GM12878 (cell line): ENCODE measurements around the gene C2orf69. TPM values are rescaled to one million over a fixed set of nuclear protein-coding genes. Genes with fewer than 3 reads are reported as not detected.

Source experiments
- ATAC-seq: fragments of 200-7000 bp; cut with Tn5 transposase; 3 replicates; pipeline ENCODE4 v1.9.1; 2020; ENCODE audit warnings: mild to moderate bottlenecking, moderate library complexity
- BruUV-seq: library from RNA; stranded (reverse); fragments of 400-500 nt; replicated peaks from 2 replicates; lab custom pipeline; 2021; lab: Mats Ljungman, UMichigan
- CTCF ChIA-PET: fragments of 300-600 bp; sonication (Branson Sonifier 250); formaldehyde crosslinking; extraction: SDS; loops from one replicate; lab custom pipeline; 2021; ENCODE audit warnings: inconsistent platforms; lab: Yijun Ruan, JAX
- POLR2A ChIA-PET: fragments of 350-600 bp; formaldehyde crosslinking; extraction: SDS; loops from one replicate; lab custom pipeline; 2021; ENCODE audit warnings: inconsistent platforms; lab: Charles Lee
- RAD21 ChIA-PET: fragments of 300-600 bp; sonication (Branson Sonifier 250); formaldehyde crosslinking; loops from one replicate; lab custom pipeline; 2023; ENCODE audit warnings: antibody characterized with exemption; ENCODE audit not compliant: unreplicated experiment; lab: Charles Lee
- SMC1A ChIA-PET: fragments of 300-600 bp; sonication (Branson Sonifier 250); formaldehyde crosslinking; loops from one replicate; lab custom pipeline; 2023; ENCODE audit not compliant: unreplicated experiment, uncharacterized antibody; lab: Charles Lee
- DNase-seq: peaks from one replicate; pipeline ENCODE4 v3.0.0-alpha.2; 2011; ENCODE audit warnings: low read depth, low spot score
- FAIRE-seq: peaks from 3 replicates; lab custom pipeline; 2011; peaks lifted over from hg19 to GRCh38; lab: Jason Lieb, UNC
- H2AFZ ChIP-seq: 2 replicates; pipeline ENCODE4 v1.6.0; 2011; ENCODE audit warnings: low read depth, low read length, control low read depth; ENCODE audit not compliant: control insufficient read depth
- H3K27ac ChIP-seq: 2 replicates; pipeline ENCODE4 v1.5.1; 2011; ENCODE audit warnings: control low read depth; ENCODE audit not compliant: control insufficient read depth, insufficient read depth
- H3K27me3 ChIP-seq, 2 experiments: replicated peaks in 1 of 2; 2 replicates each; pipeline versions ENCODE4 v1.6.0 to v1.6.1; 2011; ENCODE audit warnings: low read length in 1 of 2; ENCODE audit not compliant: control insufficient read depth in 2 of 2, insufficient read depth in 2 of 2
- H3K36me3 ChIP-seq, 2 experiments: 2 replicates each; pipeline ENCODE4 v1.5.1; 2011; ENCODE audit warnings: low read length in 1 of 2; ENCODE audit not compliant: control insufficient read depth in 2 of 2, insufficient read depth in 2 of 2
- H3K4me1 ChIP-seq: 2 replicates; pipeline ENCODE4 v1.6.1; 2011; ENCODE audit warnings: mild to moderate bottlenecking, low read length, moderate library complexity, mixed read lengths; ENCODE audit not compliant: control insufficient read depth, insufficient read depth
- H3K4me2 ChIP-seq: 2 replicates; pipeline ENCODE4 v1.6.0; 2011; ENCODE audit warnings: control low read depth; ENCODE audit not compliant: control insufficient read depth, insufficient read depth
- H3K4me3 ChIP-seq: fragments of 200-600 bp; sonication (generic); 2 replicates; pipeline ENCODE4 v1.5.1; 2016
- H3K79me2 ChIP-seq: 2 replicates; pipeline ENCODE4 v1.6.0; 2011; ENCODE audit warnings: low read length; ENCODE audit not compliant: control insufficient read depth, insufficient read depth
- H3K9ac ChIP-seq: 2 replicates; pipeline ENCODE4 v1.8.0; 2011; ENCODE audit warnings: low read length, control low read depth, mixed read lengths; ENCODE audit not compliant: control insufficient read depth, insufficient read depth
- H3K9me3 ChIP-seq: replicated peaks from 3 replicates; pipeline ENCODE4 v1.5.1; 2011; ENCODE audit warnings: mild to moderate bottlenecking, low read length; ENCODE audit not compliant: control insufficient read depth, insufficient read depth
- H4K20me1 ChIP-seq: 2 replicates; pipeline ENCODE4 v1.6.0; 2011; ENCODE audit not compliant: control insufficient read depth, insufficient read depth
- ATF7 ChIP-seq: fragments of 450-650 bp; IDR thresholded peaks from 2 replicates; pipeline ENCODE4 v1.6.1; 2016; ENCODE audit warnings: low read depth, mild to moderate bottlenecking
- BCL3 ChIP-seq: IDR thresholded peaks from 2 replicates; pipeline ENCODE4 v1.6.1; 2011; ENCODE audit warnings: borderline replicate concordance, low read depth, mild to moderate bottlenecking, moderate library complexity, low read length; ENCODE audit not compliant: insufficient read depth, poor library complexity, severe bottlenecking
- CEBPB ChIP-seq, 2 experiments: fragments of 150-350 bp in 1 of 2; IDR thresholded peaks; 2 replicates each; pipeline ENCODE4 v1.6.1; 2012 to 2014; ENCODE audit warnings: low read depth in 2 of 2, low read length in 2 of 2, borderline replicate concordance in 1 of 2, inconsistent platforms in 1 of 2
- EP300 ChIP-seq, 2 experiments: fragments of 150-350 bp in 1 of 2; IDR thresholded peaks; 2 replicates each; pipeline ENCODE4 v1.6.1; 2011 to 2012; ENCODE audit warnings: low read depth in 2 of 2, low read length in 2 of 2, borderline replicate concordance in 1 of 2, improper control_type of control experiment in 1 of 2, inconsistent platforms in 1 of 2; ENCODE audit not compliant: control insufficient read depth in 1 of 2
- IKZF2 ChIP-seq, 2 experiments: fragments of 450-650 bp; IDR thresholded peaks; 2 replicates each; pipeline ENCODE4 v1.6.1; 2017; ENCODE audit warnings: mild to moderate bottlenecking in 2 of 2, moderate library complexity in 2 of 2
- JUNB ChIP-seq: IDR thresholded peaks from 2 replicates; pipeline ENCODE4 v1.6.1; 2016; ENCODE audit warnings: antibody characterized with exemption, mild to moderate bottlenecking
- NFXL1 ChIP-seq: fragments of 450-650 bp; IDR thresholded peaks from 2 replicates; pipeline ENCODE4 v1.6.1; 2017; ENCODE audit warnings: antibody characterized with exemption, mild to moderate bottlenecking, borderline replicate concordance
- PAX5 ChIP-seq: IDR thresholded peaks from 2 replicates; pipeline ENCODE4 v1.6.1; 2011; ENCODE audit warnings: low read depth, low read length, borderline replicate concordance
- PKNOX1 ChIP-seq: fragments of 450-650 bp; IDR thresholded peaks from 2 replicates; pipeline ENCODE4 v1.6.1; 2016; ENCODE audit warnings: mild to moderate bottlenecking
- POLR2AphosphoS5 ChIP-seq: IDR thresholded peaks from 2 replicates; pipeline ENCODE4 v1.6.1; 2011; ENCODE audit warnings: mild to moderate bottlenecking, low read length, inconsistent platforms
- SMC3 ChIP-seq: IDR thresholded peaks from 2 replicates; pipeline ENCODE4 v1.6.1; 2011; ENCODE audit warnings: low read length, improper control_type of control experiment, borderline replicate concordance
- SUZ12 ChIP-seq: fragments of 200-600 bp; sonication (generic); IDR thresholded peaks from one replicate; pipeline ENCODE4 v1.6.1; 2018; ENCODE audit warnings: antibody characterized with exemption, mild to moderate bottlenecking; ENCODE audit not compliant: unreplicated experiment
- TCF12 ChIP-seq: IDR thresholded peaks from 2 replicates; pipeline ENCODE4 v1.6.1; 2011; ENCODE audit warnings: low read depth, mild to moderate bottlenecking, low read length
- WRNIP1 ChIP-seq: IDR thresholded peaks from 2 replicates; pipeline ENCODE4 v1.6.1; 2011; ENCODE audit warnings: low read depth, low read length, improper control_type of control experiment, borderline replicate concordance
- ZBTB33 ChIP-seq: fragments of 450-650 bp; IDR thresholded peaks from 2 replicates; pipeline ENCODE4 v1.6.1; 2017; ENCODE audit warnings: mild to moderate bottlenecking
- ZNF207 ChIP-seq: fragments of 450-650 bp; IDR thresholded peaks from 2 replicates; pipeline ENCODE4 v1.6.1; 2014; ENCODE audit warnings: antibody characterized with exemption, mild to moderate bottlenecking, borderline replicate concordance
- ZNF24 ChIP-seq: fragments of 450-650 bp; IDR thresholded peaks from 2 replicates; pipeline ENCODE4 v1.6.1; 2017; ENCODE audit warnings: antibody characterized with exemption, mild to moderate bottlenecking
- ZNF622 ChIP-seq: fragments of 450-650 bp; IDR thresholded peaks from 2 replicates; pipeline ENCODE4 v1.6.1; 2017; ENCODE audit warnings: mild to moderate bottlenecking, inconsistent platforms
- WGBS: methylation state at CpG from one replicate; pipeline ENCODE4 v1.1.6; 2016; ENCODE audit warnings: low lambda C conversion rate; ENCODE audit not compliant: insufficient replicate concordance, insufficient coverage; ENCODE audit errors: missing lambda C conversion rate; 5-methylcytosine and 5-hydroxymethylcytosine counted together
- in situ Hi-C: fragments of 300-500 bp; cut with MboI; formaldehyde crosslinking; loops from 9 replicates; pipeline ENCODE4 v1.14.3; 2018; ENCODE audit warnings: mixed read lengths
- intact Hi-C: fragments of 100-400 bp; cut with micrococcal nuclease; formaldehyde crosslinking; loops from one replicate; pipeline ENCODE4 v1.14.2; 2022; ENCODE audit not compliant: unreplicated experiment
- polyA plus RNA-seq, 11 experiments: library from polyadenylated mRNA; depleted of rRNA in 4 of 11; unstranded in 6 of 11; stranded (reverse) in 5 of 11; fragments of >200 nt; fragmentation: Nextera tagmentation in 4 of 11; fragmentation: Illumina TruSeq in 1 of 11; extraction: Ambion mirVana in 4 of 11; extraction: Trizol in 1 of 11; gene quantifications; 1 replicate in 1 of 11; 2 replicates in 10 of 11; pipeline versions ENCODE4 v1.2.1 to v1.2.3, GENCODE V29; 2011 to 2016; ENCODE audit warnings: inconsistent platforms in 2 of 11, missing spikeins in 2 of 11, low read depth in 1 of 11
- total RNA-seq, 4 experiments: library from RNA; depleted of rRNA in 3 of 4; stranded (reverse); fragments of >200 nt in 3 of 4; fragmentation: Illumina TruSeq in 1 of 4; extraction: Trizol in 1 of 4; gene quantifications; 2 replicates each; pipeline versions ENCODE4 v1.2.1 to v1.2.3, GENCODE V29; 2013 to 2021

The C2orf69 gene
- total and polyA plus RNA-seq, 10 of the 15 experiments (the other 5 are each of a cell fraction or from before 2014, with no cell fraction given), result 6.3 to 20.3 (median 11.1) TPM

GRCh38 chr2:199950396-199950795 is 39.3 kb downstream of the C2orf69 start:
- Histone ChIP-seq H4K20me1 (no peaks in the 10 kb centered on the region), H3K9ac (no peak overlapping the region)
- POLR2A ChIA-PET, result no interaction called here
- TF ChIP-seq BCL3 (no peak), PAX5 (no peak), EP300 (IDR thresholded peaks at IDR 0.05; ENCODE audit: borderline replicate concordance in 1 of 2, control insufficient read depth in 1 of 2, low read depth in 2 of 2, low read length in 2 of 2) (no peak), TCF12 (no peak), ZNF622 (no peak), CEBPB (IDR thresholded peaks at IDR 0.05; ENCODE audit: borderline replicate concordance in 1 of 2, low read depth in 2 of 2, low read length in 2 of 2) (no peak), JUNB (no peak), SUZ12 (no peak), IKZF2 (IDR thresholded peaks at IDR 0.05) (no peak), ZNF24 (no peak), WRNIP1 (no peak), SMC3 (no peak), ZBTB33 (no peak), POLR2AphosphoS5 (no peak), NFXL1 (no peak), PKNOX1 (no peak), ATF7 (no peak), ZNF207 (no peak)
- TF ChIP-seq, all 136 proteins: peak for 0
- DNase-seq, result no peak
- in situ Hi-C loops, result no loop called here
- WGBS, result 85% methylated on average over 5 of the region's 5 CpGs
- Histone ChIP-seq H3K27ac (no peak overlapping the region), H3K4me1 (peaks cover 9% of the 10 kb centered on the region), H2AFZ (no peak overlapping the region), H3K36me3 (no peaks in the 10 kb centered on the region; a peak in 3 of 4 replicates), H3K27me3 (no peaks in the 10 kb centered on the region), H3K4me3 (no peak overlapping the region), H3K79me2 (peaks cover 44% of the 10 kb centered on the region), H3K4me2 (no peak overlapping the region; the same call in 1 of the 2 replicates), H3K9me3 (no peaks in the 10 kb centered on the region)
- no peak for ATAC-seq
- intact Hi-C loops, result loop anchor here (10.0 kb wide), 2 partner anchors 864 to 1184 kb away; partner anchors contain the start of gene BZW1
- ChIA-PET RAD21 (interaction anchor here (1.1 kb wide), 1 partner anchor 9 kb away, joined by 7 read pairs; no protein-coding TSS in a partner anchor), CTCF (interaction anchor here (0.6 kb wide), 1 partner anchor 69 kb away, joined by 3 read pairs; no protein-coding TSS in a partner anchor), SMC1A (interaction anchor here (1.0 kb wide), 2 partner anchors 9 to 38 kb away, joined by 3 to 6 read pairs; no protein-coding TSS in a partner anchor)
- BruUV-seq, result no TSS peak
- FAIRE-seq, result no peak
